ENCODE data around the gene SERINC1. TPM values are rescaled to one million over a fixed set of nuclear protein-coding genes. Genes with fewer than 3 reads are reported as not detected.
A peak's percentile ranks its signal among the peaks of the same experiment; 100 is the strongest.

SERINC1 gene
- total and polyA plus RNA-seq, 9 of the 15 experiments (the other 6 are each of a cell fraction or from before 2014, with no cell fraction given): 28.8 to 64.6 (median 39.7) TPM

- peak; percentile 52 for FAIRE-seq
- ChIA-PET CTCF (ENCODE audit: low intra/inter-chr PET ratio) (no interaction called here), POLR2A (no interaction called here)
Measured at GRCh38 chr6:122422614-122423267, 48.9 kb downstream of the SERINC1 start.

More at GRCh38 chr6:122422614-122423267, 48.9 kb downstream of the SERINC1 start:
- Histone ChIP-seq H3K9me1 (ENCODE audit: control insufficient read depth, insufficient read depth, low read length) (no peaks in the 10 kb centered on the region), H3K9ac (ENCODE audit: insufficient read depth in 1 of 2, low read depth in 2 of 2, low read length in 2 of 2) (no peak overlapping the region), H3K4me2 (ENCODE audit: insufficient read depth, low read length) (no peak overlapping the region), H3K79me2 (ENCODE audit: control insufficient read depth, insufficient read depth, low read length) (no peaks in the 10 kb centered on the region), H3K4me3 (no peak overlapping the region), H3K9me3 (replicated peaks; ENCODE audit: control insufficient read depth, insufficient read depth, low read depth, low read length) (no peaks in the 10 kb centered on the region), H3K27me3 (ENCODE audit: control insufficient read depth in 2 of 2, insufficient read depth in 2 of 2, low read length in 2 of 2) (no peaks in the 10 kb centered on the region), H3K4me1 (replicated peaks in 1 of 2; ENCODE audit: control insufficient read depth in 2 of 2, insufficient read depth in 2 of 2, low read length in 2 of 2) (no peaks in the 10 kb centered on the region), H3K36me3 (ENCODE audit: control insufficient read depth, insufficient read depth, low read length) (peaks cover 92% of the 10 kb centered on the region), H4K20me1 (replicated peaks; ENCODE audit: control insufficient read depth, insufficient read depth, low read length) (no peaks in the 10 kb centered on the region), H3K27ac (ENCODE audit: extremely low read depth, low read depth, low read length) (no peak overlapping the region), H2AFZ (ENCODE audit: low read depth, low read length) (no peak overlapping the region)
- 100% methylated on average over 1 of the region's 1 CpG for WGBS (ENCODE audit: insufficient coverage, low coverage, missing lambda C conversion rate)
- TF ChIP-seq PCBP1 (IDR thresholded peaks at IDR 0.05; ENCODE audit: low read depth, low read length, poor library complexity, severe bottlenecking) (no peak), RAD21 (CRISPR knock-in tag; conservative IDR thresholded peaks at IDR 0.05 in 1 of 2, IDR thresholded peaks at IDR 0.05 in 1 of 2) (no peak), PREB (CRISPR knock-in tag; IDR thresholded peaks at IDR 0.05) (no peak), TSC22D4 (tag; IDR thresholded peaks at IDR 0.05) (no peak), FOXA1 (IDR thresholded peaks at IDR 0.05; ENCODE audit: borderline replicate concordance) (no peak)
- no peak for ATAC-seq
- in situ Hi-C loops (cut with MboI): no loop called here
- no peak for DNase-seq (ENCODE audit: extremely low read depth in 1 of 4, low spot score in 3 of 4)
- intact Hi-C loops (cut with micrococcal nuclease): no loop called here
- BruUV-seq (replicated peaks): no TSS peak
